Suprapubic skin (tissue), 3 donors: ENCODE measurements around the gene C1S.

Experiments used
- CTCF ChIP-seq, 2 donors: fragments of 200-600 bp in 1 of 2; fragments of 450-650 bp in 1 of 2; sonication (generic) in 1 of 2; IDR thresholded peaks; one replicate each; pipeline ENCODE4 v1.5.1; 2016 to 2019; ENCODE audit warnings: antibody characterized with exemption in 2 of 2, mild to moderate bottlenecking in 1 of 2, moderate library complexity in 1 of 2
- POLR2AphosphoS5 ChIP-seq, 3 donors: sonication (generic); formaldehyde crosslinking; IDR thresholded peaks; one replicate each; pipeline ENCODE4 v1.6.1; 2017; ENCODE audit warnings: antibody characterized with exemption in 3 of 3

- TF ChIP-seq CTCF (IDR thresholded peaks at IDR 0.05) (no peak), POLR2AphosphoS5 (IDR thresholded peaks at IDR 0.05) (no peak)
These were observed 6.1 kb downstream of the C1S start for GRCh38 chr12:7066596-7066995.
